ENCODE measurements around the gene HTT. TPM values are rescaled to one million over a fixed set of nuclear protein-coding genes. Genes with fewer than 3 reads are reported as not detected.

The HTT gene
- total and polyA plus RNA-seq, 4 donors, result 8.6 to 39.8 (median 16.4) TPM

GRCh38 chr4:3250438-3250955 is 176.0 kb downstream of the HTT start:
- Histone ChIP-seq H3K36me3 (ENCODE audit: control insufficient read depth in 4 of 4, insufficient read depth in 3 of 4, low read depth in 1 of 4, low read length in 3 of 4) (peaks cover 0 to 3% (median 0%) of the 10 kb centered on the region in 4 donors), H3K27me3 (ENCODE audit: control insufficient read depth in 4 of 4, insufficient read depth in 4 of 4, low read length in 3 of 4) (no peaks in the 10 kb centered on the region), H3K9me3 (ENCODE audit: control insufficient read depth in 4 of 4, low read length in 3 of 4) (no peaks in the 10 kb centered on the region), H3K9ac (ENCODE audit: low read depth in 1 of 2, low read length in 2 of 2) (no peak overlapping the region), H3K4me3 (ENCODE audit: low read depth in 1 of 3, low read length in 3 of 3) (no peak overlapping the region), H3K4me1 (ENCODE audit: control insufficient read depth in 4 of 4, insufficient read depth in 4 of 4, low read length in 3 of 4) (no peaks in the 10 kb centered on the region), H3K27ac (ENCODE audit: low read depth in 1 of 2, low read length in 2 of 2) (no peak overlapping the region)
- 84% methylated on average over 14 of the region's 14 CpGs for WGBS
- no peak for TF ChIP-seq NR2F2 (IDR thresholded peaks at IDR 0.05)
- TF ChIP-seq YY1 (IDR thresholded peaks at IDR 0.05), result no peak
- TF ChIP-seq HNF4A (conservative IDR thresholded peaks at IDR 0.05), result no peak
- TF ChIP-seq REST (IDR thresholded peaks at IDR 0.05), result no peak
- TF ChIP-seq FOXA1 (IDR thresholded peaks at IDR 0.05), result no peak
- no peak for TF ChIP-seq HNF4G (IDR thresholded peaks at IDR 0.05)
- no peak for TF ChIP-seq TAF1 (conservative IDR thresholded peaks at IDR 0.05)
- no peak for TF ChIP-seq ATF3 (IDR thresholded peaks at IDR 0.05)
- no peak for TF ChIP-seq ZBTB33 (IDR thresholded peaks at IDR 0.05)
- no peak for TF ChIP-seq GABPA (IDR thresholded peaks at IDR 0.05 in 1 of 2, conservative IDR thresholded peaks at IDR 0.05 in 1 of 2)
- TF ChIP-seq MAX (IDR thresholded peaks at IDR 0.05), result no peak
- no peak for TF ChIP-seq FOXA2 (IDR thresholded peaks at IDR 0.05)
- TF ChIP-seq JUND (IDR thresholded peaks at IDR 0.05), result no peak
- TF ChIP-seq RXRA (IDR thresholded peaks at IDR 0.05), result no peak
- no peak for TF ChIP-seq CTCF (IDR thresholded peaks at IDR 0.05; ENCODE audit: low read depth, low read length, missing input control)
- no peak for TF ChIP-seq EGR1 (IDR thresholded peaks at IDR 0.05; ENCODE audit: low read depth in 2 of 2)
- no peak for TF ChIP-seq RAD21 (IDR thresholded peaks at IDR 0.05)
- no peak for TF ChIP-seq SP1 (IDR thresholded peaks at IDR 0.05)
- no peak for DNase-seq (ENCODE audit: low spot score)
